GM23338 (cell line): ENCODE measurements around the gene BCL2L13. TPM values are rescaled to one million over a fixed set of nuclear protein-coding genes. Genes with fewer than 3 reads are reported as not detected.
A peak's percentile ranks its signal among the peaks of the same experiment; 100 is the strongest.

Experiments used
- ATAC-seq: fragments of 200-7000 bp; cut with Tn5 transposase; 3 replicates; pipeline ENCODE4 v1.9.1; 2020
- DNase-seq: peaks from one replicate; pipeline ENCODE4 v3.0.0-alpha.2; 2015; ENCODE audit warnings: low spot score
- H2AFZ ChIP-seq: fragments of 200-600 bp; sonication (generic); 2 replicates; pipeline ENCODE4 v1.8.0; 2016; ENCODE audit warnings: antibody characterized with exemption, mild to moderate bottlenecking, moderate library complexity
- H3F3A ChIP-seq: fragments of 200-600 bp; sonication (generic); replicated peaks from 2 replicates; pipeline ENCODE4 v1.8.0; 2017; ENCODE audit warnings: antibody characterized with exemption, mixed run types, low read depth
- H3K27ac ChIP-seq: fragments of 200-600 bp; sonication (generic); 2 replicates; pipeline ENCODE4 v1.6.1; 2016; ENCODE audit warnings: low read depth
- H3K27me3 ChIP-seq: fragments of 200-600 bp; sonication (generic); 2 replicates; pipeline ENCODE4 v1.8.0; 2016; ENCODE audit warnings: mild to moderate bottlenecking, mixed run types, moderate library complexity; ENCODE audit not compliant: insufficient read depth
- H3K36me3 ChIP-seq: fragments of 200-600 bp; sonication (generic); 2 replicates; pipeline ENCODE4 v1.8.0; 2016; ENCODE audit warnings: mild to moderate bottlenecking; ENCODE audit not compliant: insufficient read depth
- H3K4me1 ChIP-seq: fragments of 200-600 bp; sonication (generic); 2 replicates; pipeline ENCODE4 v1.8.0; 2016; ENCODE audit warnings: mild to moderate bottlenecking, moderate library complexity; ENCODE audit not compliant: insufficient read depth
- H3K4me2 ChIP-seq: fragments of 200-600 bp; sonication (generic); 2 replicates; pipeline ENCODE4 v1.7.1; 2017; ENCODE audit warnings: mixed run types
- H3K4me3 ChIP-seq: fragments of 200-600 bp; sonication (generic); 2 replicates; pipeline ENCODE4 v1.6.1; 2016; ENCODE audit warnings: mixed run types
- H3K79me2 ChIP-seq: fragments of 200-600 bp; sonication (generic); replicated peaks from 2 replicates; pipeline ENCODE4 v1.8.0; 2017; ENCODE audit warnings: mild to moderate bottlenecking; ENCODE audit not compliant: insufficient read depth
- H3K9me2 ChIP-seq: fragments of 200-600 bp; sonication (generic); 2 replicates; pipeline ENCODE4 v1.8.0; 2017; ENCODE audit not compliant: insufficient read depth
- H4K20me1 ChIP-seq: fragments of 200-600 bp; sonication (generic); replicated peaks from 2 replicates; pipeline ENCODE4 v1.8.0; 2017; ENCODE audit warnings: mild to moderate bottlenecking; ENCODE audit not compliant: insufficient read depth
- H3K27ac Mint-ChIP-seq: 2 replicates; pipeline ENCODE4 v1.8.0; 2020; ENCODE audit warnings: inconsistent platforms, mild to moderate bottlenecking, moderate library complexity, mixed read lengths
- H3K27me3 Mint-ChIP-seq: 3 replicates; pipeline ENCODE4 v1.8.0; 2022; ENCODE audit warnings: low read depth, mild to moderate bottlenecking, moderate library complexity, mixed read lengths, inconsistent platforms; ENCODE audit not compliant: insufficient read depth, poor library complexity
- H3K36me3 Mint-ChIP-seq: 3 replicates; pipeline ENCODE4 v1.8.0; 2021; ENCODE audit warnings: low read depth, mild to moderate bottlenecking, inconsistent platforms, moderate library complexity, mixed read lengths
- H3K4me1 Mint-ChIP-seq: 3 replicates; pipeline ENCODE4 v1.8.0; 2020; ENCODE audit warnings: mild to moderate bottlenecking, inconsistent platforms, mixed read lengths
- H3K4me3 Mint-ChIP-seq: 3 replicates; pipeline ENCODE4 v1.8.0; 2021; ENCODE audit warnings: moderate library complexity, mild to moderate bottlenecking, inconsistent platforms, mixed read lengths
- H3K9me3 Mint-ChIP-seq: 3 replicates; pipeline ENCODE4 v1.8.0; 2020; ENCODE audit warnings: moderate library complexity, mild to moderate bottlenecking, inconsistent platforms, mixed read lengths
- CREB1 ChIP-seq: fragments of 250-450 bp; sonication (Bioruptor Pico); IDR thresholded peaks from 2 replicates; pipeline ENCODE4 v1.5.0; 2020; ENCODE audit warnings: low read depth, mild to moderate bottlenecking, moderate library complexity
- EZH2 ChIP-seq: fragments of 200-600 bp; sonication (generic); IDR thresholded peaks from one replicate; pipeline ENCODE4 v1.8.0; 2017; ENCODE audit warnings: antibody characterized with exemption, mild to moderate bottlenecking, low read depth; ENCODE audit not compliant: unreplicated experiment
- POLR2AphosphoS5 ChIP-seq: IDR thresholded peaks from 2 replicates; pipeline ENCODE4 v1.6.1; 2016; ENCODE audit warnings: antibody characterized with exemption, low read depth
- STAT1 ChIP-seq: IDR thresholded peaks from one replicate; pipeline ENCODE4 v1.6.1; 2016; ENCODE audit warnings: antibody characterized with exemption; ENCODE audit not compliant: unreplicated experiment
- ZNF114 ChIP-seq: fragments of 250-450 bp; sonication (Bioruptor Pico); IDR thresholded peaks from 2 replicates; pipeline ENCODE4 v1.5.0; 2020; ENCODE audit warnings: mild to moderate bottlenecking, moderate library complexity
- polyA plus RNA-seq: library from polyadenylated mRNA; unstranded; fragments of >200 nt; fragmentation: Nextera tagmentation; extraction: Ambion mirVana; gene quantifications from 2 replicates; pipeline ENCODE4 v1.2.1, GENCODE V29; 2016
- total RNA-seq: library from RNA; depleted of rRNA; stranded (reverse); fragments of >200 nt; shearing (Covaris generic); gene quantifications from 2 replicates; pipeline ENCODE4 v1.2.3, GENCODE V29; 2014
- TF ChIP-seq, protein P1 (sequence below), 2 experiments: fragments of 200-600 bp in 1 of 2; sonication (generic) in 1 of 2; conservative IDR thresholded peaks; 2 replicates each; pipeline versions ENCODE4 v1.5.1 to v1.6.1; 2016 to 2017; ENCODE audit warnings: antibody characterized with exemption in 2 of 2, low read depth in 2 of 2, mild to moderate bottlenecking in 2 of 2, moderate library complexity in 1 of 2
- TF ChIP-seq, protein P2 (sequence below): IDR thresholded peaks from one replicate; pipeline ENCODE4 v1.6.1; 2018; ENCODE audit warnings: antibody characterized with exemption; ENCODE audit not compliant: unreplicated experiment

The BCL2L13 gene
- total and polyA plus RNA-seq, 2 experiments from 2014 or later, result 22.4 to 32.3 TPM

DNA sequence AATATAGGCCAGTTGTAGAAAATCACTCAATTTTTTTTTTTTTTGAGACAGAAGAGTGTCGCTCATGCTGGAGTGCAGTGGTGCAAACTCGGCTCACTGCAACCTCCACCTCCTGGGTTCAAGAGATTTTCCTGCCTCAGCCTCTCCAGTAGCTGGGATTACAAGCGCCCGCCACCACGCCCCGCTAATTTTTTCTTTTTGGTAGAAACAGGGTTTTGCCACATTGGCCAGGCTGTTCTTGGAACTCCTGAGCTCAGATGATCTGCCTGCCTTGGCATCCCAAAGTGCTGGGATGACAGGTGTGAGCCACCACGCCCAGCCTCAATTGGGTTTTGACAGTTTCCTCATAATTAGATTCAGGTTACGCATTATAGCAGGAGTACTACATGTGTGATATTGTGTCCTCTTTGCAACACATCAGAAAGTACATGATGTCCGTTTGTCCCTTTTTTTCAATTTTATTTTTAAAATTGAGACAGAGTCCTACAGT lies 7.4 kb upstream of the BCL2L13 start:
- Histone ChIP-seq H3K9me2 (no peaks in the 10 kb centered on the region), H4K20me1 (peaks cover 3% of the 10 kb centered on the region; the same call in 1 of the 2 replicates), H3K79me2 (peaks cover 23% of the 10 kb centered on the region), H3K4me3 (no peak overlapping the region), H3K4me1 (no peaks in the 10 kb centered on the region; the same call in 1 of the 2 replicates), H3K27ac (no peak overlapping the region), H3F3A (0 out of 2 replicates have a peak, but pooled peaks cover 2% of the 10 kb centered on the region), H3K27me3 (no peaks in the 10 kb centered on the region), H2AFZ (no peak overlapping the region), H3K4me2 (no peak overlapping the region), H3K36me3 (no peaks in the 10 kb centered on the region)
- no peaks in the 10 kb centered on the region for H3K9me3 Mint-ChIP-seq
- peaks cover 2% of the 10 kb centered on the region for H3K27me3 Mint-ChIP-seq
- TF ChIP-seq, protein P1, sequence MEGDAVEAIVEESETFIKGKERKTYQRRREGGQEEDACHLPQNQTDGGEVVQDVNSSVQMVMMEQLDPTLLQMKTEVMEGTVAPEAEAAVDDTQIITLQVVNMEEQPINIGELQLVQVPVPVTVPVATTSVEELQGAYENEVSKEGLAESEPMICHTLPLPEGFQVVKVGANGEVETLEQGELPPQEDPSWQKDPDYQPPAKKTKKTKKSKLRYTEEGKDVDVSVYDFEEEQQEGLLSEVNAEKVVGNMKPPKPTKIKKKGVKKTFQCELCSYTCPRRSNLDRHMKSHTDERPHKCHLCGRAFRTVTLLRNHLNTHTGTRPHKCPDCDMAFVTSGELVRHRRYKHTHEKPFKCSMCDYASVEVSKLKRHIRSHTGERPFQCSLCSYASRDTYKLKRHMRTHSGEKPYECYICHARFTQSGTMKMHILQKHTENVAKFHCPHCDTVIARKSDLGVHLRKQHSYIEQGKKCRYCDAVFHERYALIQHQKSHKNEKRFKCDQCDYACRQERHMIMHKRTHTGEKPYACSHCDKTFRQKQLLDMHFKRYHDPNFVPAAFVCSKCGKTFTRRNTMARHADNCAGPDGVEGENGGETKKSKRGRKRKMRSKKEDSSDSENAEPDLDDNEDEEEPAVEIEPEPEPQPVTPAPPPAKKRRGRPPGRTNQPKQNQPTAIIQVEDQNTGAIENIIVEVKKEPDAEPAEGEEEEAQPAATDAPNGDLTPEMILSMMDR (conservative IDR thresholded peaks at IDR 0.05; ENCODE audit: low read depth in 2 of 2), result no peak
- TF ChIP-seq ZNF114 (CRISPR knock-in tag) (no peak), POLR2AphosphoS5 (no peak)
- H3K4me3 Mint-ChIP-seq, result no peak overlapping the region
- peaks cover 7% of the 10 kb centered on the region; the same call in 2 of the 3 replicates for H3K4me1 Mint-ChIP-seq
- DNase-seq (no peak), ATAC-seq (no peak)
- no peak overlapping the region for H3K27ac Mint-ChIP-seq
- H3K36me3 Mint-ChIP-seq, result no peaks in the 10 kb centered on the region

DNA sequence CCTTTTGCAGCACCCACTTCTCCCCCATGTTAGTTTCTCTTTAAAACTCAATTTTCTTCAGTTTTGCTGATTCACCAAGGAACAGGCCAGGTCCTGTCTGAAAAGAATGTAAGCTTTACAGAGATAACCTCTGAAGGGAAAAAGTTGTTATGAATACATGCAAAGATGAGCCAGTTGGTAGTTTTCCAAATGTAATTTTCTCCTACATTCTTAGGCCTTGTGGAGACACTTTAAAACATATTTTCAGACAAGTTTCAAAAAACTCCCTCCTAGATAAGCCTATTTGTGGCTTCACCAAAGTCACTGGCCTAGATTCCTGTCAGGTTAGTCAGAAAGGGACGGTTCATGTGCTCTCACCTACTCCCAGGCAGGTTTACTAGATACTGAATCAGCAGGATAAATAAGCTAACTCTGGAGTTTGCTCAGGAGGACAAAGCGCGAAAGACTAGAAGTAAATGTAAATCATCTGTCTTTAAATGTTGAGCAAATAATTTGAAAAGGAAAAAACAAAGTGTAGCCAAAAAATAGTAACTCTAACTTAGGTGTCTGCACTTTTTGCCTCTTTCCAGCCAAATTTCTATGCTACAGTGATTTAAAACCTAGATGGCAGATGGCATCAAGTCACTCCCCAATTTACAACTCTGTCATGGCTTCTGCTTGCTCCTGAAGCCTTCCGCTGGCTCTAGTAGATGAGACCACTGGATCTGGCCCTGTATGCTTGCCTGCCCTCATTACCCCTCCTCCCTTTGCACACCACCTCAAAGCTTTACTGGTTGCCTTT lies 5.2 kb upstream of the BCL2L13 start:
- Histone ChIP-seq H4K20me1 (no peaks in the 10 kb centered on the region), H3K4me3 (no peak overlapping the region), H3K79me2 (peaks cover under 1% of the 10 kb centered on the region), H3K4me1 (peaks cover 4% of the 10 kb centered on the region), H3K4me2 (no peak overlapping the region), H2AFZ (no peak overlapping the region; the same call in 1 of the 2 replicates), H3K9me2 (no peaks in the 10 kb centered on the region), H3K27me3 (no peaks in the 10 kb centered on the region), H3F3A (peaks cover 10% of the 10 kb centered on the region; the same call in 1 of the 2 replicates), H3K27ac (peak overlapping the region; percentile 35; the same call in 1 of the 2 replicates), H3K36me3 (no peaks in the 10 kb centered on the region)
- H3K36me3 Mint-ChIP-seq, result no peaks in the 10 kb centered on the region
- H3K4me3 Mint-ChIP-seq, result no peak overlapping the region
- no peak for ATAC-seq
- H3K27ac Mint-ChIP-seq, result peak overlapping the region; percentile 34
- peak; percentile 6 for DNase-seq
- peaks cover 2% of the 10 kb centered on the region for H3K27me3 Mint-ChIP-seq
- no peaks in the 10 kb centered on the region for H3K9me3 Mint-ChIP-seq
- peaks cover 12% of the 10 kb centered on the region for H3K4me1 Mint-ChIP-seq
- TF ChIP-seq, protein P1 (conservative IDR thresholded peaks at IDR 0.05; ENCODE audit: low read depth in 2 of 2), result no peak
- no peak for TF ChIP-seq ZNF114 (CRISPR knock-in tag)
- TF ChIP-seq POLR2AphosphoS5, result no peak
- no peak for TF ChIP-seq EZH2
- TF ChIP-seq STAT1, result no peak
- TF ChIP-seq, protein P2, sequence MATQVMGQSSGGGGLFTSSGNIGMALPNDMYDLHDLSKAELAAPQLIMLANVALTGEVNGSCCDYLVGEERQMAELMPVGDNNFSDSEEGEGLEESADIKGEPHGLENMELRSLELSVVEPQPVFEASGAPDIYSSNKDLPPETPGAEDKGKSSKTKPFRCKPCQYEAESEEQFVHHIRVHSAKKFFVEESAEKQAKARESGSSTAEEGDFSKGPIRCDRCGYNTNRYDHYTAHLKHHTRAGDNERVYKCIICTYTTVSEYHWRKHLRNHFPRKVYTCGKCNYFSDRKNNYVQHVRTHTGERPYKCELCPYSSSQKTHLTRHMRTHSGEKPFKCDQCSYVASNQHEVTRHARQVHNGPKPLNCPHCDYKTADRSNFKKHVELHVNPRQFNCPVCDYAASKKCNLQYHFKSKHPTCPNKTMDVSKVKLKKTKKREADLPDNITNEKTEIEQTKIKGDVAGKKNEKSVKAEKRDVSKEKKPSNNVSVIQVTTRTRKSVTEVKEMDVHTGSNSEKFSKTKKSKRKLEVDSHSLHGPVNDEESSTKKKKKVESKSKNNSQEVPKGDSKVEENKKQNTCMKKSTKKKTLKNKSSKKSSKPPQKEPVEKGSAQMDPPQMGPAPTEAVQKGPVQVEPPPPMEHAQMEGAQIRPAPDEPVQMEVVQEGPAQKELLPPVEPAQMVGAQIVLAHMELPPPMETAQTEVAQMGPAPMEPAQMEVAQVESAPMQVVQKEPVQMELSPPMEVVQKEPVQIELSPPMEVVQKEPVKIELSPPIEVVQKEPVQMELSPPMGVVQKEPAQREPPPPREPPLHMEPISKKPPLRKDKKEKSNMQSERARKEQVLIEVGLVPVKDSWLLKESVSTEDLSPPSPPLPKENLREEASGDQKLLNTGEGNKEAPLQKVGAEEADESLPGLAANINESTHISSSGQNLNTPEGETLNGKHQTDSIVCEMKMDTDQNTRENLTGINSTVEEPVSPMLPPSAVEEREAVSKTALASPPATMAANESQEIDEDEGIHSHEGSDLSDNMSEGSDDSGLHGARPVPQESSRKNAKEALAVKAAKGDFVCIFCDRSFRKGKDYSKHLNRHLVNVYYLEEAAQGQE, result no peak
- TF ChIP-seq CREB1 (CRISPR knock-in tag), result no peak
